IMR-90 (cell line): ENCODE data around the gene TM4SF20.

Experiments
- CEBPB ChIP-seq: IDR thresholded peaks from 2 replicates; pipeline ENCODE4 v1.6.1; 2012; ENCODE audit warnings: low read depth, low read length, improper control_type of control experiment
- CHD1 ChIP-seq: IDR thresholded peaks from 2 replicates; pipeline ENCODE4 v1.6.1; 2012; ENCODE audit warnings: low read depth, low read length, improper control_type of control experiment
- NFE2L2 ChIP-seq: fragments of 150-350 bp; IDR thresholded peaks from 2 replicates; pipeline ENCODE4 v1.6.1; 2016; ENCODE audit warnings: low read depth, mild to moderate bottlenecking, low read length
- POLR2A ChIP-seq: IDR thresholded peaks from 2 replicates; pipeline ENCODE4 v1.6.1; 2012; ENCODE audit warnings: mild to moderate bottlenecking, low read depth, low read length
- RFX5 ChIP-seq: IDR thresholded peaks from 2 replicates; pipeline ENCODE4 v1.8.0; 2012; ENCODE audit warnings: low read depth, mild to moderate bottlenecking, low read length, moderate library complexity
- SMC3 ChIP-seq: fragments of 150-350 bp; IDR thresholded peaks from 2 replicates; pipeline ENCODE4 v1.6.1; 2016; ENCODE audit warnings: low read depth, mild to moderate bottlenecking, antibody characterized with exemption, low read length, moderate library complexity
- TF ChIP-seq, protein P1 (sequence below): conservative IDR thresholded peaks from 2 replicates; pipeline ENCODE4 v1.5.1; 2012; ENCODE audit warnings: mild to moderate bottlenecking, low read depth, low read length, improper control_type of control experiment
- TF ChIP-seq, protein P2 (sequence below): fragments of 150-350 bp; IDR thresholded peaks from 2 replicates; pipeline ENCODE4 v1.6.1; 2017; ENCODE audit warnings: mild to moderate bottlenecking, antibody characterized with exemption, low read length, low read depth
- TF ChIP-seq, protein P3 (sequence below): fragments of 150-350 bp; IDR thresholded peaks from 2 replicates; pipeline ENCODE4 v1.6.1; 2016; ENCODE audit warnings: low read depth, mild to moderate bottlenecking, low read length, moderate library complexity, borderline replicate concordance

DNA sequence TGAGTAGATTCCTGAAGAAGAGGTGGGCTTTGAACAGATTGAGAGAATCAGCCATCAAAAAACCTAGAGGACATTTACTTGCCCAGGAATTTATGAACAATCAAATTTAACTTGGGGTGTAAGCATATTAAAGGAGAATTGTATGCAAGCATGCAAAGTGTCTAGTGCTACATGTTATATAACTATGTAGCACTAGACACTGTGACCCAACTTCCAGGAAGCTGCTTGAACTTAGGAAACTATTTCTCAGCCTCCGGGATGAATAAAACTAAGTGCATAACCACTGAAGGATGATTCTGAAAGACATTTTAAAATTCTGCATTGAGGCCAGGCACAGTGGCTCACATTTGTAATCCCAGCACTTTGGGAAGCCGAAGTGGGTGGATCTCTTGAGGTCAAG, 41.7 kb downstream of the TM4SF20 start:
- TF ChIP-seq, protein P1, sequence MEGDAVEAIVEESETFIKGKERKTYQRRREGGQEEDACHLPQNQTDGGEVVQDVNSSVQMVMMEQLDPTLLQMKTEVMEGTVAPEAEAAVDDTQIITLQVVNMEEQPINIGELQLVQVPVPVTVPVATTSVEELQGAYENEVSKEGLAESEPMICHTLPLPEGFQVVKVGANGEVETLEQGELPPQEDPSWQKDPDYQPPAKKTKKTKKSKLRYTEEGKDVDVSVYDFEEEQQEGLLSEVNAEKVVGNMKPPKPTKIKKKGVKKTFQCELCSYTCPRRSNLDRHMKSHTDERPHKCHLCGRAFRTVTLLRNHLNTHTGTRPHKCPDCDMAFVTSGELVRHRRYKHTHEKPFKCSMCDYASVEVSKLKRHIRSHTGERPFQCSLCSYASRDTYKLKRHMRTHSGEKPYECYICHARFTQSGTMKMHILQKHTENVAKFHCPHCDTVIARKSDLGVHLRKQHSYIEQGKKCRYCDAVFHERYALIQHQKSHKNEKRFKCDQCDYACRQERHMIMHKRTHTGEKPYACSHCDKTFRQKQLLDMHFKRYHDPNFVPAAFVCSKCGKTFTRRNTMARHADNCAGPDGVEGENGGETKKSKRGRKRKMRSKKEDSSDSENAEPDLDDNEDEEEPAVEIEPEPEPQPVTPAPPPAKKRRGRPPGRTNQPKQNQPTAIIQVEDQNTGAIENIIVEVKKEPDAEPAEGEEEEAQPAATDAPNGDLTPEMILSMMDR: no peak
- TF ChIP-seq POLR2A (no peak), SMC3 (no peak), CHD1 (no peak), CEBPB (no peak), RFX5 (no peak), NFE2L2 (no peak)
- TF ChIP-seq, protein P2, sequence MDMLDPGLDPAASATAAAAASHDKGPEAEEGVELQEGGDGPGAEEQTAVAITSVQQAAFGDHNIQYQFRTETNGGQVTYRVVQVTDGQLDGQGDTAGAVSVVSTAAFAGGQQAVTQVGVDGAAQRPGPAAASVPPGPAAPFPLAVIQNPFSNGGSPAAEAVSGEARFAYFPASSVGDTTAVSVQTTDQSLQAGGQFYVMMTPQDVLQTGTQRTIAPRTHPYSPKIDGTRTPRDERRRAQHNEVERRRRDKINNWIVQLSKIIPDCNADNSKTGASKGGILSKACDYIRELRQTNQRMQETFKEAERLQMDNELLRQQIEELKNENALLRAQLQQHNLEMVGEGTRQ: no peak
- TF ChIP-seq, protein P3, sequence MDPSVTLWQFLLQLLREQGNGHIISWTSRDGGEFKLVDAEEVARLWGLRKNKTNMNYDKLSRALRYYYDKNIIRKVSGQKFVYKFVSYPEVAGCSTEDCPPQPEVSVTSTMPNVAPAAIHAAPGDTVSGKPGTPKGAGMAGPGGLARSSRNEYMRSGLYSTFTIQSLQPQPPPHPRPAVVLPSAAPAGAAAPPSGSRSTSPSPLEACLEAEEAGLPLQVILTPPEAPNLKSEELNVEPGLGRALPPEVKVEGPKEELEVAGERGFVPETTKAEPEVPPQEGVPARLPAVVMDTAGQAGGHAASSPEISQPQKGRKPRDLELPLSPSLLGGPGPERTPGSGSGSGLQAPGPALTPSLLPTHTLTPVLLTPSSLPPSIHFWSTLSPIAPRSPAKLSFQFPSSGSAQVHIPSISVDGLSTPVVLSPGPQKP: no peak
